ENCODE data around the gene GNG2. TPM values are rescaled to one million over a fixed set of nuclear protein-coding genes. Genes with fewer than 3 reads are reported as not detected.
A peak's percentile ranks its signal among the peaks of the same experiment; 100 is the strongest.

GNG2 gene
- 100 to 1,000 TPM in 5 of 7 donors, 10 to 100 TPM in 2; 77.4 to 180 (median 112) TPM for total RNA-seq
- polyA plus RNA-seq = 10 to 100 TPM; 23.6 to 36.8 (median 30.7) TPM
- long read RNA-seq, donor 1, transcript GNG2-213 (4 exons, 2,125 nt) = major isoform, 55 of 68 reads
- long read RNA-seq, donor 1, partial matches to known transcripts = 7 of 68 reads
- long read RNA-seq, donor 1, other reads (novel, unspliced or antisense) = 0 of 68 reads
- long read RNA-seq, donor 2, transcript GNG2-213 (4 exons, 2,125 nt) = major isoform, 43 of 96 reads
- long read RNA-seq, donor 2, partial matches to known transcripts = 50 of 96 reads
- long read RNA-seq, donor 2, other reads (novel, unspliced or antisense) = 0 of 96 reads

- peak; percentile 96 for DNase-seq
- 2% methylated on average over 22 of the region's 22 CpGs for WGBS, 5 donors
- no peaks in the 10 kb centered on the region for H3K36me3 ChIP-seq
- H3K4me3 ChIP-seq = peak within 1 kb of the TSS; percentile 50 to 79 (median 55)
- peaks cover 13 to 98% (median 65%) of the 10 kb centered on the region in 6 donors for H3K4me1 ChIP-seq
- intact Hi-C loops (cut with DNase I; ENCODE audit: low total_unique reads) = loop anchor here (10.0 kb wide), 1 partner anchor 105 kb away; no protein-coding TSS in a partner anchor
- peak; percentile 21 to 93 (median 80) for TF ChIP-seq POLR2A (IDR thresholded peaks at IDR 0.05)
- peak; percentile 94 to 98 (median 98) for TF ChIP-seq POLR2AphosphoS5 (IDR thresholded peaks at IDR 0.05)
- TF ChIP-seq, protein P1, sequence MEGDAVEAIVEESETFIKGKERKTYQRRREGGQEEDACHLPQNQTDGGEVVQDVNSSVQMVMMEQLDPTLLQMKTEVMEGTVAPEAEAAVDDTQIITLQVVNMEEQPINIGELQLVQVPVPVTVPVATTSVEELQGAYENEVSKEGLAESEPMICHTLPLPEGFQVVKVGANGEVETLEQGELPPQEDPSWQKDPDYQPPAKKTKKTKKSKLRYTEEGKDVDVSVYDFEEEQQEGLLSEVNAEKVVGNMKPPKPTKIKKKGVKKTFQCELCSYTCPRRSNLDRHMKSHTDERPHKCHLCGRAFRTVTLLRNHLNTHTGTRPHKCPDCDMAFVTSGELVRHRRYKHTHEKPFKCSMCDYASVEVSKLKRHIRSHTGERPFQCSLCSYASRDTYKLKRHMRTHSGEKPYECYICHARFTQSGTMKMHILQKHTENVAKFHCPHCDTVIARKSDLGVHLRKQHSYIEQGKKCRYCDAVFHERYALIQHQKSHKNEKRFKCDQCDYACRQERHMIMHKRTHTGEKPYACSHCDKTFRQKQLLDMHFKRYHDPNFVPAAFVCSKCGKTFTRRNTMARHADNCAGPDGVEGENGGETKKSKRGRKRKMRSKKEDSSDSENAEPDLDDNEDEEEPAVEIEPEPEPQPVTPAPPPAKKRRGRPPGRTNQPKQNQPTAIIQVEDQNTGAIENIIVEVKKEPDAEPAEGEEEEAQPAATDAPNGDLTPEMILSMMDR (IDR thresholded peaks at IDR 0.05 in 8 of 11, conservative IDR thresholded peaks at IDR 0.05 in 3 of 11) = peak in 1 of 11 experiments; percentile 8
- H3K27ac ChIP-seq = peak within 1 kb of the TSS; percentile 73 to 93 (median 89)
- H3K27me3 ChIP-seq (replicated peaks in 1 of 7) = no peaks in the 10 kb centered on the region
- H3K9me3 ChIP-seq = no peaks in the 10 kb centered on the region
These were observed at the start of gene GNG2 for GRCh38 chr14:51860164-51860824. Gene GNG2 (plus strand): TSS chr14:51860612. CDS start chr14:51950679, 90,067 bp downstream.

GRCh38 chr14:51811706-51812105 lies 48.7 kb upstream of the GNG2 start:
- TF ChIP-seq POLR2A (IDR thresholded peaks at IDR 0.05) (no peak), POLR2AphosphoS5 (IDR thresholded peaks at IDR 0.05) (no peak)
- TF ChIP-seq, protein P1 (IDR thresholded peaks at IDR 0.05 in 8 of 11, conservative IDR thresholded peaks at IDR 0.05 in 3 of 11) = no peak
- DNase-seq = no peak
- Histone ChIP-seq H3K36me3 (no peaks in the 10 kb centered on the region), H3K9me3 (peaks cover 0 to 6% (median 0%) of the 10 kb centered on the region in 8 donors), H3K27ac (no peak overlapping the region), H3K4me1 (peaks cover 0 to 3% (median 0%) of the 10 kb centered on the region in 6 donors), H3K4me3 (no peak overlapping the region), H3K27me3 (replicated peaks in 1 of 7) (no peaks in the 10 kb centered on the region)
- intact Hi-C loops (cut with DNase I; ENCODE audit: low total_unique reads) = no loop called here

DNA sequence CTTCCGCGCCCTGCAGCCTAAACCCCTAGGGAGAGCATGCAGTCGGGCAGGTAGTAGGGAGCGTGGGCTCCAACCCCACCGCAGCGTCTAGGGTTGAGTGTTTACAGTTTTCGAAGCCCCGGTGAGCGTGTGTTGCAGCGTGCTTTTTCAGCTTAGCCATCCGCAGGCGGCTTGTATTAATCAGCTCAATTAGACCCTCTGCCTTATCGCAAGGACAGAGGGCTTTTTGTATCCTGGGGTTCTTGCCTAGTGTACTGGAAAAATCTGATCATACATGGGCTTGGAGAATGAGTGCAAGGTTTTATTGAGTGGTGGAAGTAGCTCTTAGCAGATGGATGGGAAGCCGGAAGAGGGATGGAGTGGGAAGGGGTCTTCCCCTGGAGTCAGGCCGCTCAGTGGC lies 44.4 kb upstream of the GNG2 start:
- no peaks in the 10 kb centered on the region for H3K4me1 ChIP-seq
- H3K27ac ChIP-seq = no peak overlapping the region
- H3K4me3 ChIP-seq = no peak overlapping the region
- DNase-seq = no peak
- H3K36me3 ChIP-seq = no peaks in the 10 kb centered on the region
- no peaks in the 10 kb centered on the region for H3K9me3 ChIP-seq
- TF ChIP-seq POLR2AphosphoS5 (IDR thresholded peaks at IDR 0.05) = no peak
- TF ChIP-seq, protein P1 (IDR thresholded peaks at IDR 0.05 in 8 of 11, conservative IDR thresholded peaks at IDR 0.05 in 3 of 11) = no peak
- TF ChIP-seq POLR2A (IDR thresholded peaks at IDR 0.05) = no peak
- no peaks in the 10 kb centered on the region for H3K27me3 ChIP-seq (replicated peaks in 1 of 7)
- intact Hi-C loops (cut with DNase I; ENCODE audit: low total_unique reads) = no loop called here
- WGBS, 5 donors = 90 to 95% (median 91%) methylated on average over 13 to 15 of the region's 15 CpGs

GRCh38 chr14:51817326-51817725 lies 43.1 kb upstream of the GNG2 start:
- 91 to 96% (median 93%) methylated on average over 2 of the region's 2 CpGs for WGBS, 5 donors
- H3K27me3 ChIP-seq (replicated peaks in 1 of 7) = no peaks in the 10 kb centered on the region
- no peak overlapping the region for H3K27ac ChIP-seq
- no peaks in the 10 kb centered on the region for H3K9me3 ChIP-seq
- TF ChIP-seq POLR2A (IDR thresholded peaks at IDR 0.05) = no peak
- TF ChIP-seq, protein P1 (IDR thresholded peaks at IDR 0.05 in 8 of 11, conservative IDR thresholded peaks at IDR 0.05 in 3 of 11) = no peak
- TF ChIP-seq POLR2AphosphoS5 (IDR thresholded peaks at IDR 0.05) = no peak
- intact Hi-C loops (cut with DNase I; ENCODE audit: low total_unique reads) = no loop called here
- no peak for DNase-seq
- no peak overlapping the region for H3K4me3 ChIP-seq
- H3K36me3 ChIP-seq = no peaks in the 10 kb centered on the region
- no peaks in the 10 kb centered on the region for H3K4me1 ChIP-seq
